Iris pigment epithelial cell (primary cell): ENCODE measurements around the gene DNM3.
"Not testable (repeated sequence)": the region's sequence is repeated elsewhere in the genome, so short reads cannot be mapped to it uniquely, and the experiment has no call there.

ENCODE experiments used
- DNase-seq: peaks from one replicate; pipeline ENCODE4 v3.0.0-alpha.2; 2011; ENCODE audit warnings: low read depth

The DNM3 gene

DNA sequence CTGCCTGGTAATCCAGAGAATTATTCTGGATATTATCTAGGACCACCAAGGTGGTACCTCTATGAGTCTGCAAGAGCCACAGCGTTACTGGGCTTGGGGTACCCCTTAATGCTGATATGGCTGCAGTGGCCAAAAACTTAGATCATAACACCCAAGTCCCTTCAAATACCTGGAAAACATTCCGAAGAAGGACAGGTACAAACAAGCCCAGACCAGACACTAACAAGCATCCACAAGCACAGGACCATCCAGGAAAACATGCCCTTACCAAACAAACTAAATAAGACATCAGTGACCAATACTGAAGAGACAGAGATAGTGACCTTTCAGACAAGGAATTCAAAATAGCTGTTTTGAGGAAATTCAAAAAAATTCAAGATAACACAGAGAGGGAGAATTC, 582.0 kb downstream of the DNM3 start:
- no peak for DNase-seq

- no peak for DNase-seq
These were observed 584.0 kb downstream of the DNM3 start for GRCh38 chr1:172425339-172425738.

GRCh38 chr1:172427191-172427590, 585.9 kb downstream of the DNM3 start:
- no peak for DNase-seq

DNA sequence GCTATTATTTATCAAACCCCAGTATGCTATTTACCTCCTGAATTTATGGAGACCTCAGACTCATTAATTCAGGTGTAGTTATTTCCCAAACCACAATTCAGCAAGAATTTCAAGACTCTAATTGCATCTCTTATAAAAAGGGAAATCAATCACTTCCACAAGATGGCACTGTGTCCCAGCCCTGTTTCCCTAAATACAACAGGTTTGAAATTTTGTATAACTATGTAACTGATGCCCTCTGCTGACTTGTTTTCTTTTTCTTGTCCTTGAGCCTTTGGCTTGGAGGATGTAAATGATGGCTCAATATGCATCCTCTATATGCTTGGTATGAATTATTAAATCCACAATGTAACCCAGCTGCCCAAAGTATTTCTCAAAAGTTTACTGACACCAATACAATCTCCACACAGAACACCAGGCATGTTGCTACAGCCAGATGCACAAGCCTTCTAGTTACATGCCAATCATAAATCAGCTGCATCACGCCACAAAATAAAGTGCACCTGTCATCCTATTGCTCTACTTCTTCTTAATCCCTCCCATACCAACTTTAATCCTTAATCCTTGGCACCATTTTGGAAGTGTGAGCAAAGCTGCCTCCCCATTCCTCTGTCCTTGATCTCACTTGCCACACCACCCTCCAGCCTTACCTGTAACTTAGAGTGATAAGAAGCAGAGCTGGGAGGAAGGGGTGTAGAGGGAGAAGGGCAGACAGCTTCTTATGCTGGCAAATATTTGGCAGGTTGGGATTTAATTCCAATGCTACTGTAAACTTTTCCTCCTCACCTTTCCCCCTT, 588.2 kb downstream of the DNM3 start:
- peak; percentile 71 for DNase-seq

DNA sequence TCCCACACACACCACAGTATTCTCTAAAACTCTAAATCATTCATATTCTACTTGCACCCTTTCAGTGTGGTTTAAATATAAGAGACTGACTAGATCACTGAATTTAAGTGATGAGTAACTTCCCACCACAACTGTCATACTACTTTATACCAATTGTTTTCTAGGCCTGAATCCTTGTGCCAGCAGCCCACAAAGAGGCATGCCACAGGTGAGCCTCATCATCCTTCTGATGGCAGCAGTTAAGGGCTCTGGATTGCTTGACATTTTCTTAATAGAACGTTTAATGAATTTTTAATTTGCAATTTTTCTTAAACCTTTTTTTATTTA, 588.8 kb downstream of the DNM3 start:
- no peak for DNase-seq

DNA sequence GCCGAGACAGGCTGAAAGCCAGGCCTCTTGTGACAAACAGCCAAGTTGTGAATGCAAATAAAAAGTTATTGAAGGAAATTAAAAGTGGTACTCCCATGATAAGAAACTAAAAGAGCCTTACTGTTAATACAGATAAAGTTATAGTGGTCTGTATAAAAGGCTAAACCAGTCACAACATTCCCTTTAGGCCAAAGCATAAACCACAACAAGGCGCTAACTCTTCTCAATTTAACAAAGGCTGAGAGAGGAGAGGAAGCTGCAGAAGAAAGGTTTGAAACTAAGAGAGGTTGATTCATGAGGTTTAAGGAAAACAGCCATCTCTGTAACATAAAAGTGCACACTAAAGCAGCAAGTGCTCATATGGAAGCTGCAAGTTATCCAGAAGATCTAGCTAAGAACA, 589.9 kb downstream of the DNM3 start:
- DNase-seq: no peak

GRCh38 chr1:172431721-172432192, 590.5 kb downstream of the DNM3 start:
- DNase-seq: no peak

DNA sequence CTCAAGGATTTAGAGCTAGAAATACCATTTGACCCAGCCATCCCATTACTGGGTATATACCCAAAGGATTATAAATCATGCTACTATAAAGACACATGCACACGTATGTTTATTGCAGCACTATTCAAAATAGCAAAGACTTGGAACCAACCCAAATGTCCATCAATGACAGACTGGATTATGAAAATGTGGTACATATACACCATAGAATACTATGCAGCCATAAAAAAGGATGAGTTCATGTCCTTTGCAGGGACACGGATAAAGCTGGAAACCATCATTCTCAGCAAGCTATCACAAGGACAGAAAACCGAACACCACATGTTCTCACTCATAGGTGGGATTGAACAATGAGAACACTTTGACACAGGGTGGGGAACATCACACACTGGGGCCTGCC, 595.9 kb downstream of the DNM3 start:
- not testable (repeated sequence) for DNase-seq

DNA sequence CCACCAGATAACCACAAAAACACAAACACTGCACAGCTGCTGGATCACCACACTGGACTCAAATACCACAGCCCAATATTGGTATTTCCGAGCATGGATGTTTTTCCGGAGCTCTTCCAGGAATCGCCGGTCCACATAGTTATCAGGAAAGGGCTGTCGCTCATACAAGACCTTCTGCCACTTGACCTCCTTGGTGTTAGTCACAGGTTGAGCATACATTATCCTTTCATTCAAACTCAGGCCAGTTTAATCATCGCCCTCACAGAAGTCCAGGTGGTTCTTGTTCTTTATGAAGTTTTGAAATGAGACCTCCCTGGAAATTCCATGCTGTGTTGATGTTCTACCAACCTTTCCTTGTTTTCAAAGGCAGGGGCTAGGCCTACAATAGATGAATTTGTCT, 601.1 kb downstream of the DNM3 start:
- no peak for DNase-seq

DNA sequence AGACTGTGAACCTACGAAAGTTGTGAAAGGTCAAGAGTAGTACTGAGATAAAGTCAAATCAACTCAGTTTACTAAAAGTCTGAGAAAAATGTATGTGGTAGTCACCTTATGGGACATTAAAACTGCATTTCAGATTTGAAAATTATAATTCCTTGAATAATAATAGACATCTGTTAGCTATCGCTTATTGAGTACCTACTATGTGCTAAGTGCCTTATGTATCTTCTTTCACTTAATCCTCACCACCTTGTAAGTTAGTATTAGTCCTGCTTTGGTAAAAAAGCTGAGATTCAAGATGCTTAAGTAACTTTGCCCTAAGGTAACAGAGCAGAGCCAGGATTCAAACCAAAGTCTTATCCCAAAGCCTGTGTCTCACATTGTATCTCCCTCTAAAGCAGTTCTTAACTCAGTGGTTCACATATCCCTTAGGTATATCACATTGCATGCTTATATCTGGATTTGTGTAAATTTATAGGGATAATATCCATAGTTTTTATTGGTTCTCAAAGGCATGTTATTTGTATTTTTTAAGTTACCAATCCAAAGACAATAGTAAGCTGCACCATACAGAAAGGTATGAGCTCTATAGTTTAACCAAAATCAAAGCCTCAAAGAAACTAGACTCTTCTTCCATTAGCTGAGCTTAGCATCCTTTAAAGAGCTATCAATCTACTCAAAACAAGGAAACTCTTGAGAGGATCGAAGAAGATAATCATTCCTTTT, 601.7 kb downstream of the DNM3 start:
- no peak for DNase-seq

GRCh38 chr1:172443666-172444453, 602.6 kb downstream of the DNM3 start, which contains the start of gene PIGC:
Gene PIGC, minus strand, starts transcription at chr1:172444069. Its CDS starts 1,447 bp downstream, at chr1:172442622.
- peak; percentile 83 for DNase-seq

- DNase-seq: no peak
These were observed 605.2 kb downstream of the DNM3 start for GRCh38 chr1:172446547-172446946.

DNA sequence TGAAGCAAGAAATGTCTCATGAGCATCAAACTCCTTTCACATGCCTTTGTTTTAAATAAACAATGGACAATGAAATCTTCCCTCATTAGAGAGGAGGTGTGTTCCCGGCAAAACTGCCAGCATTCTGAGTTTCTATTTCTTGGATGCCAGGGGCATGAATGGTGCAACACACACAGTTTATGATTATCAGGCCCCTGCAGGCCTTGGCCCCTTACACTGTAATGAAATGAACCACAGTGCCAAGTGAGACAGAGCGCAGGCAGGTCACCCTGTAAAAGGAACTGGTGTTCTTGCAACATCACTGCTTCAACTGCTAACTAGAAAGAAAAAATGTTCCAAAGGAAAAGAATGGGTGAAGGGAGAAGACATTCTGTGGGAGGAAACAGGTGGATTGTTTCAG, 606.3 kb downstream of the DNM3 start:
- DNase-seq: no peak

DNA sequence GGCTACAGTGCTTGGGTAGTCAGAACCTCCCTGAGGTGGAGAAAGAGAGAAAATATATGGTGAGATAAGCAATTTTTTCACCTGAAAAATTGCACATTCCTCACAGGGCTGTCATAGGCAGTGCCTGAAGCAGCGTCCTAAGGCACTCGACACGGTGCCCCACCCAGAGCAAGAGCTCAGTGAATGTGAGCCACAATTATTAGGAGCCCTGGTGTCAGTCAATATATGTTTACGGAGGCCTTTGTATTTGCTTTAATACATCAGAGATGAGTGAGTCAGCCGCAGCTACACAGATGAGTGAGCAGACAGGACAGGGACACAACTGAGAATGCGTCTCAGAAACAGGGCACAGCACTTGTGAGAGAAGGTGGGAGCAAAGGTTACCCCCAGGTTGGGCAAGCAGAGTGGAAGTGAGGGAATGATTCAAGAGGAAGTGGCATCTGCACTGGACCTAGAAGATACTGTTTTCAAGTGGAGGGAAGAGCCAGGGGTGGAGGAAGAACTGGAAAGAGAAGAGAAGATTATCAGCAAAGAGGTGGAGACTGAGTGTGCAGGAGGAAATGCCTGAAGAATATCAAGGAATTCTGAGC, 607.8 kb downstream of the DNM3 start:
- peak; percentile 41 for DNase-seq

DNA sequence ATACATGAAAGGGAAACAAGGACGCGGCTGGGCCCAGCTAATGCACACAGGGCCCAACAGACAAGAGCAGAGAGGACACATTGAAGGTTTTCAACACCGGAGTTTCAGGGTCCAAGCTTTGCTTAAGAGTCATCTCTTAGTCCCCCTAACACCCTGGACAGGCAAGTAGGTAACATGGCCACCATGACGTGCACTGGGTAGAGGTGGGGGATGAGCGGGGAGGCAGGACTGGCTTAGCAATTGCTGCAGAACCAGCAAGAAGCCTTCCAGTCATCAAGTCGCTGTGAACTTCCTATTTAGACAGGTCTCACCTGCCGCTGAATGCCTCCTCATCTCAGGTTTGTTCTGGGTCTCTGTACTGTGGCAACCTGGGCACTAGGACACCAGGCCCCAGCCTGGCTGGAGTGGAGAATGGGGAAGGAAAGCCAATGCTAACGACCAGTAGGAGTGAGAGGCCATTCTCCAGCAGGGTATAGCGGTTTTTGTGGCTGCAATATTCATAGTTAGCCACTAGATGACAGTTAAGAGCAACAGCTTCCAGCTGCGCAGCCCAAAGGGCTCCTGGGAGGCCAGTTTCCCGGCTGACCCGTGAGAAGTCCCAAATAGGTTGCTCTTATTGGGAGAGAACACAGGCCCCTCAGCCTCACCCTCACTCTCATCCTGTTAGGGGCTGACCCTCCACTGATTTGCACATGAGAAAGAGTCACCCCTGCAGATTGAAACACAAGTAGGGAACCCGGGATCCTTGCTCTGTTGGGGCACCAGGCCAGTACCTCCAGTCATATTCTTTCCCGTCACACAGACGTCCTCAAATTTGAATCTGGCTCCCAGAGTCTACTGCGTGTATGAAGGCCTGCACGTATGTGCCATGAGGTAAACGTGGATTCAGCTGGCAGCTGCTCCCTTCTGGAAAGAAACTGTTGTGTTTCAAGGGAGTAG, 608.6 kb downstream of the DNM3 start:
- DNase-seq: peak; percentile 70

DNA sequence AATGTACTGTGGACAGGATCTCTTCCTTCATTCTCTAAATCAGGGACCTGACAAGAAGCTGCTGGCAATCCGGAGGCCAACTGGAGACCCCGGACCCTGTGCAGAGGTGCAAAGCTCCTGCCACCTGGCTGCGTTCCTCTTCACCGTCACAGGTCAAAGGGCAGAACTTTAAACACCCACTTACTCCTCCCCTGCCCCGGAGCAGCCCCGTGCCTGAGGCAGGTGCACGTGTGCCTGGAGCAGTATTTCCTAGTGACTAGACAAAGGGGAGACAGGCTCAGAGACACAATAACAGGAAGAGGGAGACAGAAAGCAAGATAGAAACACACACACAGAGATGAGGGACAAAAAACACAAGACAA, 609.2 kb downstream of the DNM3 start:
- no peak for DNase-seq

- peak; percentile 72 for DNase-seq
These were observed 609.7 kb downstream of the DNM3 start for GRCh38 chr1:172451002-172451443.

GRCh38 chr1:172452536-172453152, 611.3 kb downstream of the DNM3 start:
- DNase-seq: peak; percentile 29

- no peak for DNase-seq
These were observed 611.9 kb downstream of the DNM3 start for GRCh38 chr1:172453153-172453545.

GRCh38 chr1:172453607-172454006, 612.3 kb downstream of the DNM3 start:
- no peak for DNase-seq

DNA sequence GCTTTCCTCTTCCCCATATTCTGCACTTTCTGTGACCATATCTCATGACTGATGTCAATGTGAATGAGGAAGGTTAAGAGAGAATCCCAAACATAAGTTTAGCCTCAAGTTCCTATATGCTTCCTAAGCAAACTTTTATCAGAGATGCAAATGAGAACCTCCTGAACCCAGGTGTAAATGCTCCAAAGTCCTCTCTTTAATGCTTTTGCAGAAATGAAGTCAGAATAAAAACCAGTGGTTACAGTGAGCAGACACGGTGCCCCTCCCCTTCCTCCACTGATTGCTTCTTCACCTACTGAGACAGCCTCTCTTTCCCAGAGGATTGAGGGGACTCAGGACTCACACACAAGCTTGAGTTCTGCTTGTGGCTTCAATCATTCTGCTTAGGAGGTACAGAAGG, 614.2 kb downstream of the DNM3 start:
- DNase-seq: no peak
